SU-DHL-6 (cell line): ENCODE results near the gene GPC3.

Experiments
- CTCF ChIP-seq: fragments of 200-600 bp; sonication (generic); IDR thresholded peaks from one replicate; pipeline ENCODE4 v1.5.1; 2017; ENCODE audit warnings: antibody characterized with exemption, mild to moderate bottlenecking, low read length, moderate library complexity; ENCODE audit not compliant: insufficient read depth, poor library complexity, severe bottlenecking
- EZH2phosphoT487 ChIP-seq: fragments of 200-600 bp; sonication (generic), shearing (Covaris generic); conservative IDR thresholded peaks from 2 replicates; pipeline ENCODE4 v1.6.1; 2018; ENCODE audit warnings: mild to moderate bottlenecking, antibody characterized with exemption, low read length, moderate library complexity, mixed read lengths

- TF ChIP-seq CTCF (no peak), EZH2phosphoT487 (no peak)
Measured at GRCh38 chrX:133881893-133882292, 103.5 kb downstream of the GPC3 start.
